ENCODE measurements around the gene ATP13A4.

ATP13A4 gene

DNA sequence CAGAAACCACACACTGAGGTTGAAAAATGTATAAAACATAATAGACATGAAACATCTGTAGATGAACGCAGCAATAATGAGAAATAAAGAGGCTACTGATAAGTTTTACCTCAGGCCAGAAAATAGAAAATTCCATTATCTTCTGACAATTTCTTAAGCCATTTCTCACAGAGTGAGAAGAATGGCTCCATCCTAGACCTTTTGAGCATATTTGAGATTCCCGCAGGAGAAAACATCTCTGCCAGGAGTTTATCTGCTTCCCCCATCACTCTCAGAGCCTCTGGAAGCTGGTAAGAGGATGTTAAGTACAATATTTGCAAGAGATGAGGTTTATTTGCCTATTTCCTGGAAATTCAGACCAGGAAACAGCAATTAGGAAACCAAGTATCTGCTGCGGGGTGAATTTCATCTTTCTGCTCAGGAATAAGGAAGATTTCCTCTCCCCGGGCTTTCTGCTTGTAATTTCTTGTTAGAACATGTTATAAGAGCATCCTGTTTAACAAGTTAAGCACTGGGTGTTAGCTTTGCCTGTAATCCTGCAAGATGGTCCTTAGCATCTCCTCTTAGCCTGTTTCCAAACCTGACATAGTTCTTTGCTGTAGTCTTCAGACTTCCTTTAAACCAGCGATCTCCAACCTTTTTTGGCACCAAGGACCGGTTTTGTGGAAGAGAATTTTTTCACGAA lies 54.8 kb downstream of the ATP13A4 start:
- DNase-seq (ENCODE audit: low read depth in 3 of 3, low spot score in 1 of 3): no peak

DNA sequence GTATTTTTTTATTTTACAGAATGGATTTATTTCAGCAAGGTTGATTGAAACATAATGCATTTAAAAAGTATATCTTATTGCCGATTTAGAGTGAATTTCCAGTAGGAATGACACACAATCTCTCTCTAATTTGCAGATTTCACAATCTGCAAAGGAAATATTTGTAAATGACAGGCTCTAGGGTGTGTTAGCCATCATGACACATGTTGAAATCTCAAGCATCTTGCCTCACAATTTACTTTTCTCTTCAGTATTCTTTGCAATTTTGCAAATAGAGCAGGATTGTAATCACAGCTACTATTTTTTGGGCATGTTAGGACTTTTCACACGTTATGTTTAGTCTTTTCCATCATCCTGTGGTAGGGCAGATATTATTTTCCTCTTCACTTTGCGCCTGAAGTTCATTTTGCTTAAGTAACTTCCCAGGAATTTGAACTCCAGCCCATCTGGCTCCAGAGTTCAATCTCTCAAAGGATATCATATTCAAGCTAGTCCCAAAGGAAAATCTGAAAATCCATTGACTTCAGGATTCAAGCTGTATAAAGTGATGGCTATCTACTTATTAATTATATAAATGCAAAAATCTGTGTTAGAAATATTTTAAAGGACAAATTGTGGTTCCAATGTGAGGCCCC lies 55.4 kb downstream of the ATP13A4 start:
- DNase-seq (ENCODE audit: low read depth in 3 of 3, low spot score in 1 of 3): no peak

DNA sequence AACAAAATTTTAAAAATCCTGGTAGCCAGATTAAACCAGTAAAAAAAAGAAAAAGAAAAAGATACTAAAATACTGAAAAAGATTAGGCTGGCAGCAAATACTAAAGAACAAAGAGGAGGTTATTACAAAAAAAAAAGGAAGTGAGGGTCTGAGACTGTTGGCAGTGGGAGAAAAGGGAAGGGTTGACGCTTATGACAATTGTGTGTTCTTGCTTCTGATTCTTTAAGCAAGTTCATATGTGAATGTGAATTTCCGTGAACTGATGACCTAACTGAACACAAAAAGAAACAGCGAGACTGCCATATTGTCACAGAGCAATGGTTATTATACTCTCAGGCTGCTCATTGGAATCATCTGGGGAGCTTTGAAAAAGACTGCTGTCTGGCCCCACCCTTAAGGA lies 56.5 kb downstream of the ATP13A4 start:
- DNase-seq (ENCODE audit: low read depth in 3 of 3, low spot score in 1 of 3): no peak

DNA sequence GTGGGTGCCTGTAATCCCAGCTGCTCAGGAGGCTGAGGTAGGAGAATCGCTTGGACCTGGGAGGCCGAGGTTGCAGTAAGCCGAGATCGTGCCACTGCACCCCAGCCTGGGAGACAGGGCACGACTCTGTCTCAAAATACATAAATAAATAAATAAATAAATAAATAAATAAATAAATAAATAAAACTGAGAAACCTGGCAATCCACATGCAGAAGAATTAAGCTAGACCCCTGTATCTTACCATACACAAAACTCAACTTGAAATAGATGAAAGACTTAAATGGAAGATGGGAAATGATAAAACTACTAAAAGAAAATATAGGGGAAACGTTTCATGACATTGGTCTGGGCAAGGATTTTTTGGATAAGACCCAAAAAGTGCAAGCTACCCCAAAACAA lies 58.0 kb downstream of the ATP13A4 start:
- no peak for DNase-seq (ENCODE audit: low read depth in 3 of 3, low spot score in 1 of 3)

DNA sequence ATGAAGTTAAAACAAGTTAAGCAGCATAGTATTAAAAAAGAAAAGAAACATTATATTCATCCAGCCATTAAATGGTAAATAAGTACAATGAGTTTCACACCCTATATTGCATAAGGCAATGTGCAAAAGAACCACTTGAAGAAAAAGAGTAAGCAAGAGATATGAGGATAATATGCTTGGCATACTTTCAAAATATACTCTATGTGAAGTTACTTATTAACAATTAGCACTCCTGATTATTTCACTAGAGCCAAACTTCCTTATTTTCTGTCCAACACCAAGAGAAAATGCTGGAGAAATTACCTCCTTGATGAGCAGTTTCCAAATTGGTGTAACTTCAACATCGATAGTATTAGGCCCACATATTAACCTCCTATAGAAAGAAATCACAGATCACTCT lies 63.7 kb downstream of the ATP13A4 start:
- DNase-seq (ENCODE audit: low read depth in 3 of 3, low spot score in 1 of 3): no peak

DNA sequence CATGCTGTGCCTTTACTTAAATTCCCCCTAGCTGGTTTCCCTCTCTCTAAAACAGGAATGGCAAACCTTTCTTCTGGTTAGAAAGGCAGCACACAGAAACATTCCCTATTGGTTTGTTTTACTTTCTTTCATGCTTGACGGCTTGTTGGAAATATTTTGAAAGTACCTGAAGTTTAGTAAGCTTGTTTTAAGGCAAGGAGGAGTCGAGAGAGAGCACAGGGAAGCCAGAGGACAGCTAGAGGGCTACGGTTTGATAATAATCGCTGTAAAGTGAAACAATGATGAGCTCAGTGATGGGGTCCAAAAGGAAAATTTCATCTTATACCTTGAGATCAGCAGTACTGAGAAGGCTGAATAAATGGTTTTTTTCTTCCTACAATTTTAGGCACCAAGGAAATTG lies 64.1 kb downstream of the ATP13A4 start:
- DNase-seq (ENCODE audit: low read depth in 3 of 3, low spot score in 1 of 3): no peak

DNA sequence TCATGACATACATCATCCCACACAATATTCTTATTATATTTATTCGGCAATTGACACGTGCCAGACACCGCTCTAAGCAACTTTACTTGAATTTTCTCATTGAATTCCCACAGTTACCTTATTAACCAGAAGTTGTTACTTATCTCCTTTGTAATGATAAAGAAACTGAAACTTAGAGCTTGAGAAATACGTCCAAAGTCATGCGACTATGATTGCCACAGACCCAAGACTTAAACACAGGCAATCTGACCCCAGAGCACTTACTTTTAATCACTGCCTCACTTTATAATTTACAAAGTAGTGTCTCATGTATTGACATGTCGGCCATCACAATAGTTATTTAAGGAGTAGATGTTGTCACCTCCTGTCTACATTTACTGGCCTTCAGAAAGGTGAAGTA lies 64.7 kb downstream of the ATP13A4 start:
- no peak for DNase-seq (ENCODE audit: low read depth in 3 of 3, low spot score in 1 of 3)

DNA sequence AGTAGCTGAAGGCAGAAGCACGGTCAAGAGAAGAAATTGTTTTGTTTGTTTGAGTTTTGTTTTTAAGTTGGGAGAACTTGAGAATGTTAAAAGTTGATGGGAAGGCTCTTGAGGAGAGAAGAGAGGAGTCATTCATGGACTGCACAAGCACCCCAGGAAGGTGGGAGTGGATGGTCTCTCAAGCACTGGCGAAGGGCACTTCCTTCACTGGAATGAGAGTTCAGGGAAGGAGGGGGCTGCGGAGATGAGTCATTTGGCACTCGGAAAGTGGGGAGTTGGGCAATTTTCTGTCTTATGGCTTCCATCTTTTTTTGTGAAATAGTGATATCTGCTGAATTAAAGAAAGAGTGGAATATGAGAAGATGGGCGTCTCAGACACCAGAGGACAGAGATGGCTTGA lies 66.0 kb downstream of the ATP13A4 start:
- no peak for DNase-seq (ENCODE audit: low read depth in 3 of 3, low spot score in 1 of 3)

DNA sequence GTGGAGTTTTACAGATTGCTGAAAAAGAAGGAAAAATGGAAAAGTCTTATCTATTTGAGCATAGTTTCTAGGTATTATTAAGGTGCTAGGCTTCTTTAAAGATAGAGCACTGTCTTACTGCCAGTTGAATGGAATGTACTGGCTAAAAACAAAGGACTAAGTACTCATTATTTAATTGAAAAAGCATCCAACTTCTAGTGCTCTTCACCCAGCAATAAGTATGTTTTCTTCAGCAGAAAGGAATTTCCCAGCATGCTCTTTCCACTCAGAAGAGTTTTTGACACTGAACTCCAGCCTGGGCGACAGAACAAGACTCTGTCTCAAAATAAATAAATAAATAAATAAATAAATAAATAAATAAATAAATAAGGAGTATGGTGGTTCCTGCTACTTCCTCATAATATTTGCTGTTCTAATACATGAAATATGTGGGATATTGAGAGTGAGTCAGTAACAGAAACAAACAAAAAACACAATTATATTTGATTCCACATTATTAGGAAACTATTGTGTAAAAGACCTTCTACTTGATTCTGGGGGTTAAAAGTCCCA lies 70.6 kb downstream of the ATP13A4 start:
- DNase-seq (ENCODE audit: low read depth in 3 of 3, low spot score in 1 of 3): no peak

DNA sequence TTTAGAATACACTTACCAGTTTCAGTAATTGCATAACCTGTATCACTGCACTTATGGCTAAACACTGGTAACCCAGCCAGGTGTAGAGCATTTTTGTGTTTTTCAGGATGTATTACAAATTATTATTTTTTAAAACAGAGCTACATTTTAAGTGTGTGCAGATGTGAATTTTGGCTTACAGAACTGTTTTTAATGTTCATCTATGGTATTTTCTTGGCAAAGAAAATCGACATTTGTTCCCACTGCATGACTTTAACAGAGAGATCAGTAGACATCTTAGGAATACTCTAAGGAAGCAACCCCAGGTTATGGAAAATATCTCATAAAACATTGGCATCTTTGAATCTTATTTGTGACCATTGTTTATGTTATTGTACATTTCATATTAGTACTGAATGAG lies 73.3 kb downstream of the ATP13A4 start:
- DNase-seq (ENCODE audit: low read depth in 3 of 3, low spot score in 1 of 3): no peak

DNA sequence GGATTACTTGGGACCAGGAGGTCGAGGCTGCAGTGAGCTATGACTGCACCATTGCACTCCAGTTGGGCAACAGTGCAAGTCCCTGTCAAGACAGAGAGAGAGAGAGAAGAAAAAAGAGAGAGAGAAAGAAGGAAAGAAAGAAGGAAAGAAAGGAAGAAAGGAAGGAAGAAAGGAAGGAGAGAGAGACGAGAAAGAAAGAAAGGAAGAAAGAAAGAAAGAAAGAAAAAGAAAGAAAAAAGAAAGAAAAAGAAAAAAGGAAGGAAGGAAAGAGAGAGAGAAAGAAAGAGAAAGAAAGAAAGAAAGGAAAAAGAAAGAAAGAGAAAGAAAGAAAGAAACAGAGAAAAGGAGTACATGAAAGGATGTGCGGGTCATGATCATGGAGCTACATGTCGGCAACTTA lies 80.2 kb downstream of the ATP13A4 start:
- DNase-seq (ENCODE audit: low read depth in 3 of 3, low spot score in 1 of 3): no peak

DNA sequence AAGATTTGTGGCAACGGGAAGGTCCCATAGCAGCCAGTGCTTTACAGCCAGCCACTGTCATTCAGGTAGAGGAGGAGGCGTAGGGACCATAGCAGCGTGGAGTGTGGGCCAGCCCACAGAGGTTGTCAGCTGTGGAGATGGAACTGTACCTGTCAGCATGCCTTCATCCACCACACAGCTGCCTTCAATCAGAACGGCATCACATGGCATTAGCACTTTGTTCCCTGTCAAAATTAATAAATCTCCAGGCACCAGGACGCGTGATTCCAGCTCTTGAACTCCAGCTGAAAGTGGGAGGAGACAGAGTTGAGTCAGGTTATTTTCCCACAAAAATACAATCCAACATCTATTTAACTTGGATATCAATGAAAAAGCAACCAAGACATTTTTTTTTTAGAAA lies 84.0 kb downstream of the ATP13A4 start:
- no peak for DNase-seq (ENCODE audit: low read depth in 3 of 3, low spot score in 1 of 3)

DNA sequence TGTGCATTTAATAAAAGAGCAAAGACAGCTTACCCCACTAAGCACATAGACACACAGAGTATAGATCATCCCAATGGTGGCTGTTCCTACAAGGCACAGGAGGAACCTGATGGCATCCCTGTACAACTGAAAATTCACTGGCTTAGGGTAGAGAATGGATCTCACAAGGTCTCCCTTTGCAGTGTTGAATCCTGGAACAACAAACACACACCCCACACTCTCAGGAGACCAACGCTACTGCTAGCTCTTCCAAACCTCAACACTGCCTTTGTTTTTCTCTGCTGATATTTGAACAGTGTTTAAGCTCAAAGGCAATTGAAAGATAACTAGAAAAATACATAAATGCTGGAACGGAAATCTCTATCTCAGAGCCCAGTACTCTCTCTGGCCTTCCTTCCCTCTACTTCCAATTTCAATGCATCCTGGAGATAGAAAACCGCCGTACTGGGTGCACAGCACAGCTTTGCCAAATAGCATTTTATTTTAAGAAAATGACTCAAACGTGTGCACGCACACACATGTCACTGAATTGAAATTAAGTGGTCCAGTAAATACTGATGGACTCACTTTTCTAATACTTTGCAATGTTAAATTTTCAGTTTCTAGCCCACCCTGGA lies 88.6 kb downstream of the ATP13A4 start:
- DNase-seq (ENCODE audit: low read depth in 3 of 3, low spot score in 1 of 3): no peak

DNA sequence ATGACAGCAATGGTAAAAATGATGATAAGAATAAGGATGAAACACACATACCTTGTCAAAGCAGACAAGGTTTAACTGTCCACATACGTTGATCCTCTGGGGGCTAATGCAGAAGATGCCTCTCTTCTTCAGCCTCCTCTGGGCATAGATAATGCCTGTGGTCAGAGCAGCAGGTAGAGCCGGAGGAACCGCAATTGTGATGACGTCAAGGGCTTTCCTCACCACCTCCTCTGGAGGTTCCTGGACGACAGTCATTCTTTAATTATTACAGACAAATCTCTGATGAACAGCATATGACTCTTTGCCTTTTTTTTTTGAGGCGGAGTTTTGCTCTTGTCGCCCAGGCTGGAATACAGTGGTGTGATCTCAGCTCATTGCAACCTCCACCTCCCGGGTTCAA lies 89.8 kb downstream of the ATP13A4 start:
- no peak for DNase-seq (ENCODE audit: low read depth in 3 of 3, low spot score in 1 of 3)

DNA sequence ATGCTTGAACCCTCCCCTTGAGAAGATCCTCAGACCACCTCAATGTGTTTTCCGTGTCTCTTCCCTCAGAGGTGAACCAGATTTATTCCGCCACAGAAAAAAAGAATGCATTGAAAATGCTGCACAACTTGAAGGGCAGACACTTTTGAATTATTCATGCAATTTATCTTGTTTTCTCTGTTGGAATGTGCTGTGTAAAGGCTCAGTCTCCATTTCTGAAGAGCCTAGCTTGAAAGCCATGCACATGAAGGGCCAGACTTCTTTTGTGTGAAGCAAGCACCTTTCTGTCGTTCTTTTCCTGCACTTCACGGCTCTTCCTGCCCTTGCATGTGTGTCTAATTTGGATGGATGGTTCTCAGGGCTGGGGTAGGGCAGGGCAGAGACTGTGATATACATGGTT lies 97.2 kb downstream of the ATP13A4 start:
- DNase-seq (ENCODE audit: low read depth in 3 of 3, low spot score in 1 of 3): no peak

DNA sequence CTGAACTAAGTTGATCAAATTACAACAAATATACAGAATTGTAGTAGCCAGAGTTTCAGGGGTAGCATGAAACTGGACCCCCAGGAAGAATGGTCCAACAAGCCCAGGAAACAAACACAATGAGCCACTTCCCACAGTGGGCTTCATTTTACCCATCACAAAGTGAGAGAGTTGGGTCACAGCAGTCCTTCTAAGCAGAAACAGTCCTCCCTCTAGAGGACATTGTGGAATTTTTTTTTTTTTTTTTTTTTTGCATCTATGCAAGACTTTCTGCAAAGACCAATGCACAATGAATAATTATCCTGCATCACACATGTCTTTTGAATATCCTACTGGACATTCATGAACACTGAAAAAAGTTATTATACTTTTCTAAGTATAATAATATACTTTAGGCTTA lies 102.4 kb downstream of the ATP13A4 start:
- DNase-seq (ENCODE audit: low read depth in 3 of 3, low spot score in 1 of 3): no peak

DNA sequence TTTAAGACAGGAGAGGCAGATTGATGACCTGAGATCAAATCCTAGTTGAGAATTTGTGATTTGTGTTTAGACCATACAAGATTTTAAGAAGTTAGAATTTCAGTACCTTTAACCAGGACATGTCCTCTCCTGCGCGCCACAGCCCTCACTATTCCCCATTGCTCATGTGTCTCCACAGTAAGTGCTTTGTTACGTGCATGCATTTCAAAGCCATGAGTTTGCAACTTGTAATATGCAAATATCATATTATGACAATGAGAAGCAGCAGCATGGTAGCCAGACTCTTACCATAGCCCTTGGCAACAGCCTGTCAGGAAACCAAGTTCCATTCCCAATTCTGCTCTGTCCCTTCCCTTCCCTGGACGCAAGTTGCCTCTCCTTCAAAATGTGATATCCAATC lies 102.8 kb downstream of the ATP13A4 start:
- no peak for DNase-seq (ENCODE audit: low read depth in 3 of 3, low spot score in 1 of 3)

DNA sequence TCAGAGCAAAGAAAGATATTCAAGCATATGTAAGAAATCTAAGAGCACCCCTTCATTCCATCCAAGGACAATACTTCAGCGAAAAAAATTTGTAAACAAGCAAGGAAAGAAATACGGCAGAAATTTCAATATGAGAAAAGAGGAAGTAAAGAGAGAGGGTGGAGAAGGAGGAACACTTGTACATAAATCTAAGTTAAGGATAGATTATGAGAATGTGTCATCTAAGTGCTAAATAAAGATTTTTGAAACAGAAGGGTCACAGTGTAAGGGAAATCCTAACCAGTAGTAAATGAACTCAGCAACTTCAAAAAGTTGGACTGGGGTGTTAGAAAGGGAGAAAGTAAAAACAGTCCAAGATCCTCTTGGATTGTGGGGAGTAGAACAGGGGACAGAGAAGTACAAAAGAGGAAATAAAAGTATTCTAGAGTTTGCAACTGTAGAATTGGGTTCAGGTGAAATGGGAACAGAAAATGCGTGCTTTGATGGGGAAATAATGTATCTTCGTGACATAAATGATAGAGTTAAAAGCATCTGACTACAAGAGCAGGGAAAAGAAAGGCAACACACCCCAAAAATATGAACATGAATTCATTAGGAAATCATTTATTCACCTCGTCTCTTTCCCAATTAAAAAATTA lies 107.6 kb downstream of the ATP13A4 start:
- DNase-seq (ENCODE audit: low read depth in 3 of 3, low spot score in 1 of 3): no peak

DNA sequence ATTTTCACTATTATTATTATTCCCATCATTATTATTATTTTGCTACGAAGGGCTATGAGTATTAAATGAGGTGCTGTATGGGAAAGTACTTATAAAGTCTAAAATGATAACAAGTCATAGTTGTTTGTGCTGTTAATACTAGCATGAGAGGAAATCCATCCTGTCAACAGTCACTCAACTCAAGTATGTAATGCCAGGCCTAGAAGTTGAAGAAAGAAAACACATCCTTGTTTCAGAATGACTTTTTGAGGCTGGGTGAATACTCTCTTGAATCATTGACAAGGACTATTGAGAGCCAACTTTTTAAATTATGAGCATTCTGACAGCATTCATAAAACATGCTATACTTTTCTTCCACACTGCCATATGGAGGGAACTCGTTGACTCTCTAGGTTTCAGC lies 115.3 kb downstream of the ATP13A4 start:
- no peak for DNase-seq (ENCODE audit: low read depth in 3 of 3, low spot score in 1 of 3)

DNA sequence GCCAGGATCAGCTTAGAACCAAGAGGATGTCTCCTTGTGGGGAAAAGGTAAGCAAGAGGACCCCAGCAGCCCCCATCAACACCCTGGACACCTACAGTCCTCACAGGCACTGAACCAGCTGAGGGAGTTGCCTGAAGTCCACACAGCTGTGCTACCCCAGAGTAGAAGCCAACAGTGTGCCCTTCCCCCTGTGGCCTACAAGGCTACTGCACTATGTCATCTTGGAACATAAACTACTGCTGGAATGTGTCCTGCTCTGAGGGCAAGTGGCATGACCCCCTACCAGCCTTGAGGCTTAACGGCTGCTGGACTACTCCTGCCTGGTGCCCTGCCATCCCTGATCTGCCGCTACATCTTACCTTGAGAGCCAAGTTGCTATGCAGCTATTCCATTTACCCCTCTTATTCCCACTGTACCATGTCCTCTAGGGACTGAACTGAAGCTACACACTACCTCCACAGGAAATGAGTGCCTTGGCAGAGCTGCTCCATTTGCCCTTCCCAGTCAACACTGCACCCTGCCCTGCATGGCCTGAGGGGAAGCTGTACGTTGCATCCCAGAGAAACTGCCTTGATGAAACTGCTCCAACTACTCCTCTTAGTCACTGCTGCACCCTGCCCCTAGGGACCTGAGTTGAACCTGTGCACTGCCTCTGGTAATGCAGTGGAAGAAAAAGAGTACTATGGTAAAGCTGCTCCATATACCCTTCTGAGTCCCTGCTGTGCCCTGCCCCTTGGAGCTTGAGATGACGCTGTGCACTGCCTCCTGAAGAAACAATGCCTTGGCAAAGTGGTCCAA lies 135.9 kb downstream of the ATP13A4 start:
- DNase-seq (ENCODE audit: low read depth in 3 of 3, low spot score in 1 of 3): no peak

DNA sequence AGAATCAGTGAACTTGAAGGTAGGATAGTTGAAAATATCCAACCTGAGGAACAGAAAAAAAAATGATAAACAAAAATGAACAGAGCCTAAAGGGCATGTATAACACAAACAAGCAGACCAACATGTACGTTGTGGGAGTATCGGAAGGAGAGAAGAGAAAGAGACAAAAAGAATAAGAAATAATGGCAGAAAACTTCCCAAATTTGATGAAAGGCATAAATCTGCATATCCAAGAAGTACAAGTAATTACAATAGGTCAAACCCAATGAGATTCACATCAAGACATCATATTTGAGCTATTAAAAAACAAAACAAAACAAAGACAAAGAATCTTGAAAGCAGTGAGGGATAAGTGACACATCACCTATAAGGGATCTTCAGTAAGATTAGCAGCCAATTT lies 138.1 kb downstream of the ATP13A4 start:
- DNase-seq (ENCODE audit: low read depth in 3 of 3, low spot score in 1 of 3): no peak
